ENCODE measurements around the gene PLEKHM3.

- TF ChIP-seq CTCF (IDR thresholded peaks at IDR 0.05; ENCODE audit: extremely low read depth in 1 of 2, insufficient read depth in 1 of 2, low read depth in 1 of 2, low read length in 2 of 2) (no peak), POLR2AphosphoS5 (IDR thresholded peaks at IDR 0.05; ENCODE audit: insufficient read depth, low read depth, low read length) (no peak), EZH2 (IDR thresholded peaks at IDR 0.05; ENCODE audit: borderline replicate concordance, low read depth, low read length, severe bottlenecking) (no peak)
Observed at GRCh38 chr2:207868855-207869596, 156.3 kb downstream of the PLEKHM3 start.
